Measurements from ENCODE around the gene STAB2. TPM values are rescaled to one million over a fixed set of nuclear protein-coding genes. Genes with fewer than 3 reads are reported as not detected.

The STAB2 gene
- total and polyA plus RNA-seq, 4 donors = 0.10 to 1.5 (median 0.58) TPM

DNA sequence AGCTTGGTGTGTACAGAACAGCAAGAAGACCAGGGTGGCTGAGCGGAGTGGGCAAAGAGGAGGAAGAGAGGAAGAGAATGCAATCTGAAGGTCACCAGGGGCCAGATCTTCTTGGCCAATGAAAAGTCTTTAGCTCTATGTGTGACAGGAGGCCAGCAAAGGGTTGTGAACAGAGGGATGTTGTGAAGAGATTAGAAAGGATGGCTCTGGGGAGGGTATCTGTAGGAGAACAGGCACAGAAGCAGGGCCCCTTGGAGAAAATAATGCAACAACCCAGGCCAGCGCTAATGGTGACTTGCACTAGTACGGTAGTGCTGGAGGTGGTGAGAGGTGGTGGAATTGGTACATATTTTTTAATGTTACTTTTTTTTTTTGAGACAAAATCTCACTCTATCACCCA is 156.7 kb downstream of the STAB2 start:
- no peak overlapping the region for H3K27ac ChIP-seq (ENCODE audit: low read depth, low read length)
- H3K4me1 ChIP-seq (ENCODE audit: control insufficient read depth, insufficient read depth, low read length) = no peaks in the 10 kb centered on the region
- WGBS (ENCODE audit: insufficient coverage) = 89% methylated on average over 1 of the region's 3 CpGs
- DNase-seq (ENCODE audit: low read depth in 4 of 6, low spot score in 6 of 6) = no peak
- no peaks in the 10 kb centered on the region for H3K9me3 ChIP-seq (ENCODE audit: control insufficient read depth, insufficient read depth, low read length)
- H3K27me3 ChIP-seq (ENCODE audit: control insufficient read depth, insufficient read depth, low read length) = no peaks in the 10 kb centered on the region
- H3K4me3 ChIP-seq (ENCODE audit: low read depth, low read length) = no peak overlapping the region
- H3K36me3 ChIP-seq (ENCODE audit: control insufficient read depth, insufficient read depth, low read length) = no peaks in the 10 kb centered on the region

DNA sequence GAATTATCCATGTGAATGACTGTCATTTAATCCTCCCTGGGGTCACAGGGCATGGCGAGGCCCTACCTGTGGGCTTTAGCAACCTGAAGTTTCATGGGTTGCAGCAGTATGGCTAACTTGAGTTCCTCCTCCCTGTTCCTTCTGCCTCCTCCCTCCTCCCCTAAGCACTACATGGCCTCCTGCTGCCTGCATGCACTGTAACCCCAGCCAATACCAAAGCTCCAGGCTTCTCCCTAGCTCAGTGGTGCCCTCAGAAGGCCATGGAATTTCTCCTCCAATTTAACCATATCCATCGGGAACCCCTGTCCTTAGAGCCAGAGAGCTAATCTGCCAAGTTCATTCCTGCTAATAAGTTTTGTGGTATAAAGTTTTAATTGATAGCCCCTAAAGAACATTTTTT is 158.9 kb downstream of the STAB2 start:
- Histone ChIP-seq H3K27ac (ENCODE audit: low read depth, low read length) (no peak overlapping the region), H3K36me3 (ENCODE audit: control insufficient read depth, insufficient read depth, low read length) (no peaks in the 10 kb centered on the region), H3K27me3 (ENCODE audit: control insufficient read depth, insufficient read depth, low read length) (no peaks in the 10 kb centered on the region), H3K4me1 (ENCODE audit: control insufficient read depth, insufficient read depth, low read length) (no peaks in the 10 kb centered on the region), H3K9me3 (ENCODE audit: control insufficient read depth, insufficient read depth, low read length) (no peaks in the 10 kb centered on the region), H3K4me3 (ENCODE audit: low read depth, low read length) (no peak overlapping the region)
- 100% methylated on average over 1 of the region's 2 CpGs for WGBS (ENCODE audit: insufficient coverage)
- no peak for DNase-seq (ENCODE audit: low read depth in 4 of 6, low spot score in 6 of 6)

DNA sequence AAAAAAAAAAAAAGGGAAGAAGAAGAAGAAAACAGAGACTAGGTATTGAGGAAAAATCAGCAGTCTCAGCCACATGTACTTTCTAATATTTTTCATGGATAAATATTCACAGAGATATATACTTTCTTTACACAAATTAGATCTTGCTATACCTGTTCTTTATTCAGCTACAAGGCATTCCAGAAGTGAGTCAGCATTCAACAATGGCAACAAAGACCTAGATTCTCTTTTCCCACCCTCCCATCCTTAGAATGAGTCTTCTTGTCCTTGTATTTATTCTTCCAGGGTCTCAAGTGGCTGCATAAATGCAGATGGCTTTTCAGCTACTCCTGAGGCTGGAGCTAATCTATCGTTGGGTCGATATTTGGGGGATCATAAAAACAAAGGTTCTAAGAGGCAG is 160.9 kb downstream of the STAB2 start:
- DNase-seq (ENCODE audit: low read depth in 4 of 6, low spot score in 6 of 6) = no peak
- H3K27me3 ChIP-seq (ENCODE audit: control insufficient read depth, insufficient read depth, low read length) = no peaks in the 10 kb centered on the region
- no peak overlapping the region for H3K4me3 ChIP-seq (ENCODE audit: low read depth, low read length)
- H3K27ac ChIP-seq (ENCODE audit: low read depth, low read length) = no peak overlapping the region
- H3K36me3 ChIP-seq (ENCODE audit: control insufficient read depth, insufficient read depth, low read length) = no peaks in the 10 kb centered on the region
- WGBS (ENCODE audit: insufficient coverage) = 76% methylated on average over 2 of the region's 2 CpGs
- no peaks in the 10 kb centered on the region for H3K9me3 ChIP-seq (ENCODE audit: control insufficient read depth, insufficient read depth, low read length)
- H3K4me1 ChIP-seq (ENCODE audit: control insufficient read depth, insufficient read depth, low read length) = no peaks in the 10 kb centered on the region

DNA sequence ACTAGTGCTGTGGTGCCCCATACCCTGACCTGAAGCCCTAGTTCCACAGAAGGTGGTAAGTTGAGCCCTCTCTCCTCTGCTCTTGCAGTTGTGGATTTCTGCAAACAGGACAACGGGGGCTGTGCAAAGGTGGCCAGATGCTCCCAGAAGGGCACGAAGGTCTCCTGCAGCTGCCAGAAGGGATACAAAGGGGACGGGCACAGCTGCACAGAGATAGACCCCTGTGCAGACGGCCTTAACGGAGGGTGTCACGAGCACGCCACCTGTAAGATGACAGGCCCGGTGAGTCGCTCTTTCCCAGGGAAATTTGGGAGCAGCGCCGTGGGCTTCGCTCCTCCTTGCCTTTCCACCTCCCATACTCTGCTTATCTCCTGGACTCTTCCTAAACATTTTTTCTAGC is 161.8 kb downstream of the STAB2 start:
- Histone ChIP-seq H3K27ac (ENCODE audit: low read depth, low read length) (no peak overlapping the region), H3K27me3 (ENCODE audit: control insufficient read depth, insufficient read depth, low read length) (no peaks in the 10 kb centered on the region), H3K4me1 (ENCODE audit: control insufficient read depth, insufficient read depth, low read length) (no peaks in the 10 kb centered on the region), H3K9me3 (ENCODE audit: control insufficient read depth, insufficient read depth, low read length) (no peaks in the 10 kb centered on the region), H3K36me3 (ENCODE audit: control insufficient read depth, insufficient read depth, low read length) (no peaks in the 10 kb centered on the region), H3K4me3 (ENCODE audit: low read depth, low read length) (no peak overlapping the region)
- no peak for DNase-seq (ENCODE audit: low read depth in 4 of 6, low spot score in 6 of 6)
- WGBS (ENCODE audit: insufficient coverage) = 94% methylated on average over 7 of the region's 12 CpGs

DNA sequence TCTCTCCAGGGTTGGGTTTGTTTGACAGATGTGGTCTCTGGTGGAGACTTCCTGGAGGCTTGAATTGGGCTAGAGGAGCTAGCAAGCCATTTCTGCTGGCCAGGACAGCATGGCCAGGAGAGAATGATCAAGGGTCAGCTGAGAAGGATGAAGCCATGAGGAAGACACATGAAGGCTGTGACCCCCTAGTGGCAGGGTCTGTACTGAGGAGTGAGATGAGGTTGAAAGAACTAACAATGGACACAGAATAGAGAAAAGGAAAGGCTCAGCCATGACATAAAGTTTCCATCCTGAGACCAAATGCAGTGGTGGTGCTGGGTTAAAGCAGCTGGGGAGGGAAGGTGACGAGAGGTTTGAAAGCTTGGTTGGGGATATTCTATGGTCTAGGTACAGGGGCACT is 164.1 kb downstream of the STAB2 start:
- no peak for DNase-seq (ENCODE audit: low read depth in 4 of 6, low spot score in 6 of 6)
- no peaks in the 10 kb centered on the region for H3K36me3 ChIP-seq (ENCODE audit: control insufficient read depth, insufficient read depth, low read length)
- WGBS (ENCODE audit: insufficient coverage) = 79% methylated on average over 1 of the region's 1 CpG

DNA sequence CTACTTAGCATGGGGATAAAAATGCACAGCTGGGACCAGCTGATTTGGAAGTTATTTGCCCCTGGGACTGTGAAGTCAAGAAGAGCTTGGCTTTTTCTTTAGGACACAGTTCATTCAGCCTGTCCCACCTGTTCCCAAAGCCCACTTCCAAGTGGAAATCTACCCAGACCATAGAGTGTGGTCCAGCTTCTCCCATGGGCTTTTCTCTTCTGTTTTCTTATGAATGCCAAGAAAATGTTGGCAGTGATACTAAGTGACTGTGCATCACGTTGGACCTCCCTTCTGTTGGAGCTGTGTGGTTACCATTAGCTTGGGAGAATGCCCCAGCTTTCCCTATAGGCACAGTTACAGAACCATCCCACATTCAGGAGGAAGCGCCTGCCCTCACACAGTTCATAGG is 164.5 kb downstream of the STAB2 start:
- Histone ChIP-seq H3K27me3 (ENCODE audit: control insufficient read depth, insufficient read depth, low read length) (no peaks in the 10 kb centered on the region), H3K4me3 (ENCODE audit: low read depth, low read length) (no peak overlapping the region), H3K36me3 (ENCODE audit: control insufficient read depth, insufficient read depth, low read length) (no peaks in the 10 kb centered on the region), H3K27ac (ENCODE audit: low read depth, low read length) (no peak overlapping the region), H3K9me3 (ENCODE audit: control insufficient read depth, insufficient read depth, low read length) (no peaks in the 10 kb centered on the region), H3K4me1 (ENCODE audit: control insufficient read depth, insufficient read depth, low read length) (no peaks in the 10 kb centered on the region)
- DNase-seq (ENCODE audit: low read depth in 4 of 6, low spot score in 6 of 6) = peak in 1 of 6 donors; percentile 33
- WGBS (ENCODE audit: insufficient coverage) = no CpG with 5 or more reads among the region's 2 CpGs

More for the DNA sequence above, 164.1 kb downstream of the STAB2 start:
- Histone ChIP-seq H3K9me3 (ENCODE audit: control insufficient read depth, insufficient read depth, low read length) (no peaks in the 10 kb centered on the region), H3K4me3 (ENCODE audit: low read depth, low read length) (no peak overlapping the region), H3K27me3 (ENCODE audit: control insufficient read depth, insufficient read depth, low read length) (no peaks in the 10 kb centered on the region), H3K4me1 (ENCODE audit: control insufficient read depth, insufficient read depth, low read length) (no peaks in the 10 kb centered on the region), H3K27ac (ENCODE audit: low read depth, low read length) (no peak overlapping the region)

DNA sequence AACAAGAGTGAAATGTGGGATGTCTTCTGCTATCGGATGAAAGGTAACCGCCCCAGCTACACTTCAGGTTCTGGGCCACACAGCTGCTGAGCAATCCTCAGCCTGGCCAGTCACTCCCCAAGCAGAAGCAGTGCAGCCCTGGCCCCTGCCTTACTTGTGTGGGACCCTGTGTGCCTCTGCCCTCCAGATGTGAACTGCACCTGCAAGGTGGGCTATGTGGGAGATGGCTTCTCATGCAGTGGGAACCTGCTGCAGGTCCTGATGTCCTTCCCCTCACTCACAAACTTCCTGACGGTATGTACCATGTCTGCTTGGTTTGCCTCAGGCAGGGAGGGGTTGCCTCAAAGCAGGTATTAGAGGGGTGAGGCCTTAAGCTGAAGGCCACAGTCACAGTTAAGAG is 168.4 kb downstream of the STAB2 start:
- Histone ChIP-seq H3K4me1 (ENCODE audit: control insufficient read depth, insufficient read depth, low read length) (no peaks in the 10 kb centered on the region), H3K36me3 (ENCODE audit: control insufficient read depth, insufficient read depth, low read length) (no peaks in the 10 kb centered on the region), H3K27ac (ENCODE audit: low read depth, low read length) (no peak overlapping the region), H3K9me3 (ENCODE audit: control insufficient read depth, insufficient read depth, low read length) (no peaks in the 10 kb centered on the region), H3K27me3 (ENCODE audit: control insufficient read depth, insufficient read depth, low read length) (no peaks in the 10 kb centered on the region), H3K4me3 (ENCODE audit: low read depth, low read length) (no peak overlapping the region)
- DNase-seq (ENCODE audit: low read depth in 4 of 6, low spot score in 6 of 6) = no peak
- 43% methylated on average over 2 of the region's 3 CpGs for WGBS (ENCODE audit: insufficient coverage)

DNA sequence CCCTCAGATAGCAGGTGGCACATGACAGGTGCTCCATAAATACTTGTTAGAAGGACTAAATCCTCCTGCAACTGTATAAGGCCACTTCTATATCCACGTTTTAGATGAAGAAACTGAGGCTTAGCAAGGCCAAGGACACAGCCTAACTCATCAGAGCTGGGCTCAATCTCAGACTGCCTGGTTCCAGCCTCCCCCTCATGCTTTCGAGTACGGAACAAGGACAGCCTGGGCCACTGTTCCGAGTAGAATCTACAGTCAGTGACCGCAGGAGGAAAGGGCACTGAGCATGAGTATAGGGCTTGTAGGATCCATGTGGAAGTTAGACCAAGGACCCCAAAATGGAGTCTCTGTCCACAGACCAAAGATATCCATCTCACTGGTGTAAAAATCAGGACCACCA is 169.4 kb downstream of the STAB2 start:
- no peak for DNase-seq (ENCODE audit: low read depth in 4 of 6, low spot score in 6 of 6)
- peaks cover 3% of the 10 kb centered on the region for H3K36me3 ChIP-seq (ENCODE audit: control insufficient read depth, insufficient read depth, low read length)
- no peaks in the 10 kb centered on the region for H3K4me1 ChIP-seq (ENCODE audit: control insufficient read depth, insufficient read depth, low read length)
- no peaks in the 10 kb centered on the region for H3K9me3 ChIP-seq (ENCODE audit: control insufficient read depth, insufficient read depth, low read length)
- 91% methylated on average over 4 of the region's 5 CpGs for WGBS (ENCODE audit: insufficient coverage)
- H3K27me3 ChIP-seq (ENCODE audit: control insufficient read depth, insufficient read depth, low read length) = no peaks in the 10 kb centered on the region
- no peak overlapping the region for H3K27ac ChIP-seq (ENCODE audit: low read depth, low read length)
- no peak overlapping the region for H3K4me3 ChIP-seq (ENCODE audit: low read depth, low read length)

DNA sequence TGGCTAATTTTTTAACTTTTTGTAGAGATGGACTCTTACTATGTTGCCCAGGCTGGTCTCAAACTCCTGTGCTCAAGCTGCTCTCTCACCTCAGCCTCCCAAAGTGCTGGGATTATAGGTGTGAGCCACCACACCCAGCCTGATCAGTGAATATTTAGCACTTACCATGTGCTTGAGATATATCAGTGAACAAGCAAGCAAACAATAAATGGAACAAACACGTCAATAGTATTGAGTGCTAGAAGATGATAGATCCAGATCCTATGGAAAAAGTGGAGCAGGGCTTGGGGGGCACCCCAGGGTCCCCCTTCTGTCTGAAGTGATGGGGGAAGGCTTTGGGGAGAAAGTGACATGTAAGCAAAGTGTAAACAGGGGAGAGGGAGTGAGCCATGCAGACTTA is 170.2 kb downstream of the STAB2 start:
- WGBS (ENCODE audit: insufficient coverage) = 85% methylated on average over 1 of the region's 1 CpG
- H3K36me3 ChIP-seq (ENCODE audit: control insufficient read depth, insufficient read depth, low read length) = peaks cover 3% of the 10 kb centered on the region

DNA sequence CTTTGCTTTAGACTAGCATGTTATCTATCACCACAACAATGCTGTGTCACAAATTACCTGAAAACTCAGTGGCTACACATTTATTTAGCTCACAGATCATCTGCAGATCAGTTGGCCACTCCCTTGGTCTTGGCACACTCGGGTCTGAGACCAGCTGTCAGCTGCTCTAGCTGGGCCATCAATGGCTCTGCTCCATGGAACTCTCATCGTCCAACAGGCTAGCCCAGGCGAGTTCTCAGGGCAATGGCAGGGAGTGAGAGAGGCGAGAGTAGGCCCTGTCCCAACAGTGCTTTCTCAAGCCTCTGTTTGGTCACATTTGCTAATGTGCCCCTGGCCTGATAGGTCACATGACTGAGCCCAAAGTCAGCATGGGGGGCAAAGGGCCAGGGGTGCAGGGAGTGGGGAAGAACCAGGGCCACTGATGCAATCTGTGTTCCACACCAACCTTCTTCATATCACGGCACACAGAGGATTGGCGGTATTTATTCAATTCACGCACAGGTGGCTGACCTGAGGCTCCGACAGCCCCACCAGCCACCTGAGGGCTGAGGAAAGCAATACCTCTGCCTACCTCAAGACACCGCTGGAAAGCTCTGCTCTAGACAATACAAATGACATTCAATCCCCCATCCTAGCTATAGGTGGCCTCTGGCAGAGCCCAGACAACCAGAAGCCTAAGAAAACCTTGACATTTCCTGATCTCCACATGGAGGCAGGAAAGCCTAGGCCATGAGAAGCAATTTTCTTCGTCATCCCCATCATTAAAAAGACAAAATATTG is 171.4 kb downstream of the STAB2 start:
- Histone ChIP-seq H3K4me3 (ENCODE audit: low read depth, low read length) (no peak overlapping the region), H3K9me3 (ENCODE audit: control insufficient read depth, insufficient read depth, low read length) (no peaks in the 10 kb centered on the region), H3K36me3 (ENCODE audit: control insufficient read depth, insufficient read depth, low read length) (peaks cover 6% of the 10 kb centered on the region), H3K4me1 (ENCODE audit: control insufficient read depth, insufficient read depth, low read length) (no peaks in the 10 kb centered on the region), H3K27ac (ENCODE audit: low read depth, low read length) (no peak overlapping the region), H3K27me3 (ENCODE audit: control insufficient read depth, insufficient read depth, low read length) (no peaks in the 10 kb centered on the region)
- no peak for DNase-seq (ENCODE audit: low read depth in 4 of 6, low spot score in 6 of 6)
- WGBS (ENCODE audit: insufficient coverage) = 88% methylated on average over 10 of the region's 10 CpGs

More for the DNA sequence above, 170.2 kb downstream of the STAB2 start:
- Histone ChIP-seq H3K9me3 (ENCODE audit: control insufficient read depth, insufficient read depth, low read length) (no peaks in the 10 kb centered on the region), H3K4me1 (ENCODE audit: control insufficient read depth, insufficient read depth, low read length) (no peaks in the 10 kb centered on the region), H3K4me3 (ENCODE audit: low read depth, low read length) (no peak overlapping the region), H3K27ac (ENCODE audit: low read depth, low read length) (no peak overlapping the region), H3K27me3 (ENCODE audit: control insufficient read depth, insufficient read depth, low read length) (no peaks in the 10 kb centered on the region)
- DNase-seq (ENCODE audit: low read depth in 4 of 6, low spot score in 6 of 6) = no peak

All from spinal cord (tissue), 10 donors.